ENCODE data around the gene PRX.

Gene PRX

DNA sequence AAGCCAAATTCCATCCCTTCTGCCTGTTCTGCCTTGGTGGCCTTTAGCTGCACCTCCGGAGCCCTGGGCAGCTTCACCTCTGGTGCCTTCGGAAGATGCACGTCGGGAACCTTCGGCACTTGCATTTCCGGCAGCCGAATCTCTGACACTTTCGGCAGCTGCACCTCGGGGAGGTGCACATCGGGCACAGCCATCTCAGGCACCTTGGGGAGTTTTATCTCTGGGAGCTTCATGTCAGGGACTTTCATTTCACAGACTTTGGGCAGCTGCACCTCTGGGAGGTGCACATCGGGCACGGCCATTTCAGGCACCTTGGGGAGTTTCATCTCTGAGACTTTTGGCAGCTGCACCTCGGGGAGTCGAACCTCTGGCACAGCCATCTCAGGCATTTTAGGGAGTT is 17.2 kb downstream of the PRX start:
- DNase-seq (ENCODE audit: low read depth, low spot score): no peak
- H3K4me3 ChIP-seq (ENCODE audit: low read length): no peak overlapping the region

GRCh38 chr19:40394816-40395210 is 18.4 kb downstream of the PRX start:
- H3K4me3 ChIP-seq (ENCODE audit: low read length): no peak overlapping the region
- DNase-seq (ENCODE audit: low read depth, low spot score): no peak

- no peak overlapping the region for H3K4me3 ChIP-seq (ENCODE audit: low read length)
- no peak for DNase-seq (ENCODE audit: low read depth, low spot score)
Observed at GRCh38 chr19:40393894-40394815, 19.0 kb downstream of the PRX start.

GRCh38 chr19:40392894-40393517 is 20.2 kb downstream of the PRX start:
- H3K4me3 ChIP-seq (ENCODE audit: low read length): no peak overlapping the region
- DNase-seq (ENCODE audit: low read depth, low spot score): no peak

DNA sequence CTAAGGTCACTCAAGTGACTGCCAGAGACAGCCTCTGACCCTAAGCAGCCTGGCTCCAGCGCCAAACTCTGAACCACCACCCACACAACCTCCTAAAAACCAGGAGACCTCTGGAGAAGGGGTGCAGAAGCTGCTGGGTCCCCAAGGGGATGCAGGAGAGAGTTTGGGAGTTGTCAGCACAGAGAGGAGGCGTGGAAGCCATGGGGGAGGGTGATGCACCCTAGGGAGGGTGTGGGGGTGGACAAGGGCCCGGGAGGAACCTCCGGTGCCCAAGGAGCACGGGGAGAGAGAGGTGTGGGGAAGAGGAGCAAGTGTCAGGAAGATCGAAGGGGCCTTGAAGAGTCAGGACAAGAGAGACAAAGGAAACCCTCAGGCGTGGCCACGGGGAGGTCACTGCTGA is 21.1 kb downstream of the PRX start:
- DNase-seq (ENCODE audit: low read depth, low spot score): no peak
- no peak overlapping the region for H3K4me3 ChIP-seq (ENCODE audit: low read length)

GRCh38 chr19:40390084-40390742 is 23.0 kb downstream of the PRX start, which contains the start of gene HIPK4:
HIPK4 (minus strand) TSS chr19:40390181; CDS start chr19:40389902, 279 bp downstream.
- H3K4me3 ChIP-seq (ENCODE audit: low read length): no peak within 1 kb of the TSS
- no peak for DNase-seq (ENCODE audit: low read depth, low spot score)

- no peak for DNase-seq (ENCODE audit: low read depth, low spot score)
- H3K4me3 ChIP-seq (ENCODE audit: low read length): no peak overlapping the region
Observed at GRCh38 chr19:40389404-40390083, 23.6 kb downstream of the PRX start.

GRCh38 chr19:40388481-40388880 is 24.7 kb downstream of the PRX start:
- no peak for DNase-seq (ENCODE audit: low read depth, low spot score)
- no peak overlapping the region for H3K4me3 ChIP-seq (ENCODE audit: low read length)

DNA sequence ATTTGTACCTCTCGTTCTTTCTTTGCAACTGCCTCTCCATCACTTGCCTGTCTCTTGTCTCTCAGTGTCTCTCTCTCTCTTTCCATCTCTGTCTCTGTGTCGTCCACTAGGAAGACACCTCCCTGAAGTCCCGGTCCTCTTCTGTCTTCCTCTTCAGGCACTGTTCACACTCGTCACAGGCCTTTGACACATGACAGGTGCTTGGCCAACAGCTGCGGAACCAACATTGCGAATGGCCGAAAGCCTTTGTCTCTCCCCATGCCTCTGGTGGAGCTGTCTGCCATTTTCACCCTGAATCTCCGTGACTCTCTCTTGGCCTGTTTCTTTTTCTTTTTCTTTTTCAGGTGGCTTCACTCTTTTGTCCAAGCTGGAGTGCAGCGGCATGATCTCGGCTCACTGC is 26.0 kb downstream of the PRX start:
- no peak overlapping the region for H3K4me3 ChIP-seq (ENCODE audit: low read length)
- DNase-seq (ENCODE audit: low read depth, low spot score): no peak

DNA sequence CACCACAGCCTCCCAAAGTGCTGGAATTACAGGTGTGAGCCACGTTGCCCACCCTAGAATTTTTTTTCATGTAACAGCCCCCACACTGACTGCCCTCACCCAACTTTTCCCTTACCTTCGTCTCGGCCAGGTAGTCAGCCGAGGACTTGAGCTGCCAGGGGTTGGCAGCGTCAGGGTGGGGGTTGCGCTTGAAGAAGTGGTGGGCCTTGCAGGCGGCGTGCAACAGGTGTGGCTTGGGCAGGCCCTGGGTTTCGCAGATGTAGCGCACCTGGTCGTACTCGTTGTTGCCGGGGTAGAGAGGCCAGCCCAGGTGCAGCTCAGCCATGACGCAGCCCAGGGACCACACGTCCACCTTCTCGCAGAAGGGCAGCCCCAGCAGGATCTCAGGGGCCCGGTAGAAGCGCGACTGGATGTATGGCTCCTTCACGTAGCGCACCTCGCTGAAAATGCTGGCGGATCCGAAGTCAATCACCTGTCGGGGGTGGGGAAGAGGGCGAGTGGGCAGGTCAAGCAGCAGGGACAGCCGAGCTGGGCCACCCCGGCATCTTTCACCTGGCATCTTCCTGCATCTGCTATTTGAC is 29.4 kb downstream of the PRX start:
- DNase-seq (ENCODE audit: low read depth, low spot score): no peak
- H3K4me3 ChIP-seq (ENCODE audit: low read length): no peak overlapping the region

- no peak for DNase-seq (ENCODE audit: low read depth, low spot score)
- H3K4me3 ChIP-seq (ENCODE audit: low read length): no peak overlapping the region
Observed at GRCh38 chr19:40381321-40381720, 31.9 kb downstream of the PRX start.

DNA sequence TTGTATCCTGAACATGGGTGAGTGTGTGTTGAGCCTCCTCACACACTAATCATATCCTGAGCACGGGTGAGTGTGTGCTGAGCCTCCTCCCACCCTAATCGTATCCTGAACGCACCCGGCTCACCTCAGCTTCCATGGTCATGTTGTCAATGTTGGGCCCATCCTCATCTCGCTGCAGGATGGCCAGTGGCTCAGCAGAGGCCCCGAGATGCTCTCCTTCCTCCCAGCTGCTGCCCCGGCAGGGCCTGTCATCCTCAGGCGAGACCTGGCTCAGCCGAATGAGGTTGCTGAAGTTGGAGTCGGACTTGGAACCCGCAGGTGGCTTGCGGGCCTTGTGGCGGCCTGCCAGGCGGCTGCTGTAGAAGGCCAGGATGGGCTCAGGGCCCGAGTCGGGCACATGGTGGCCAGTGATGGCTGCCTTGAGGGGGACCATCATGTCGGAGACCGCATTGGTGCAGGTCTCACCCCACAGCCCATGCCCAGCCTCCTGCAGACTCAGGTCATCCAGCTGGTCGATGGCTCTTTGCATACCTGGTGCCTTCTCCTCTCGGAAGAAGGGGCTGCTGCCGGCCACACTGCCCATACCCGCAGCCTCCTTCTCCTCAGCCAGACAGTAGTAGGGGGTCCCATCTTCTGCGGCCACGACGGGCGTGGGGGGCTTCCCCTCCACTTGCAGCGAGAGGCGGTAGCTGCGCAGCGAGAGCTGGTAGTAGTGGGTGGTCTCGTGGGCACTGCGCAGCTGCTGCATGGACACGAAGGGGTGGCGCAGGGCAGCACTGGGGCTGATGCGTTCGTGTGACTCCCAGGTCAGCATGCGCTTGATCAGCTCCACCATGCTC is 32.8 kb downstream of the PRX start:
- no peak overlapping the region for H3K4me3 ChIP-seq (ENCODE audit: low read length)
- no peak for DNase-seq (ENCODE audit: low read depth, low spot score)

DNA sequence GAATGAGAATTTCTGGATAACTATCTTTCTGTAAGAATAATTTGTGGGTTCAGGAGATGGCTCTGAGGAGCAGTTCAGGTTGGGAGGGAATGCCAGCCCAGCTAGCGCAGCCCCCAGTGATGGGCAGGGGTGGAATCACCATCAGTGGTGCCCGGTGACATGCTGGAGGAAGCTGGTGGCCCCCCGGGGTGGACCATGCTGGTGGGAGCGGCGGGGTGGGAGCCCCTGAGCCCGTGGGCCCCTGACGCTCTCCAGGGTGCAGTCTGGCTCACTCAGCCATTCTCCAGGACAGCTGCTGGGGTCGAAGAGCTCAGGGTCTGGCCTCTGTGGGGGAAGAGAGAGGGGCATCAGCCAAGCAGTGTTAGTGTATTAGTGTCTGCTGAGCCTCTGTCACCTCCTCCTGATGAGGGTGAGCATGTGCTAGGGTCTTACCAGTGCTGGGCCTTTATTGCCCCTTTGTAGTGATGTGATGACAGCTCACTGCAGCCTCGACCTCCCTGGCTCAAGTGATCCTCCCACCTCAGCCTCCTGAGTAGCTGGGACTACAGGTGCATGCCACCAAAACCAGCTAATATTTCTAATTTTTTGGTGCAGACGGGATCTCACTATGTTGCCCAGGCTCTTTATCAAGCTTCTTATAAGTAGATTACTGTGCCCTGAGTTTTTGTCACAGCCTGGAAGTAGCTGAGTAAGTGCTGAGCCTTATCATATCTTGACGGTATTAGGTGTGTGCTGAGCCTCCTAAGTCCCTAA is 33.6 kb downstream of the PRX start:
- no peak for DNase-seq (ENCODE audit: low read depth, low spot score)
- no peak overlapping the region for H3K4me3 ChIP-seq (ENCODE audit: low read length)

GRCh38 chr19:40378509-40378908 is 34.7 kb downstream of the PRX start:
- no peak for DNase-seq (ENCODE audit: low read depth, low spot score)
- H3K4me3 ChIP-seq (ENCODE audit: low read length): no peak overlapping the region

- DNase-seq (ENCODE audit: low read depth, low spot score): no peak
- H3K4me3 ChIP-seq (ENCODE audit: low read length): no peak overlapping the region
Observed at GRCh38 chr19:40377876-40378385, 35.2 kb downstream of the PRX start.

GRCh38 chr19:40376286-40376862 is 36.8 kb downstream of the PRX start:
- no peak for DNase-seq (ENCODE audit: low read depth, low spot score)
- no peak overlapping the region for H3K4me3 ChIP-seq (ENCODE audit: low read length)

GRCh38 chr19:40374084-40374483 is 39.1 kb downstream of the PRX start:
- H3K4me3 ChIP-seq (ENCODE audit: low read length): no peak overlapping the region
- DNase-seq (ENCODE audit: low read depth, low spot score): no peak
